ENCODE measurements around the gene ZFR.

DNA sequence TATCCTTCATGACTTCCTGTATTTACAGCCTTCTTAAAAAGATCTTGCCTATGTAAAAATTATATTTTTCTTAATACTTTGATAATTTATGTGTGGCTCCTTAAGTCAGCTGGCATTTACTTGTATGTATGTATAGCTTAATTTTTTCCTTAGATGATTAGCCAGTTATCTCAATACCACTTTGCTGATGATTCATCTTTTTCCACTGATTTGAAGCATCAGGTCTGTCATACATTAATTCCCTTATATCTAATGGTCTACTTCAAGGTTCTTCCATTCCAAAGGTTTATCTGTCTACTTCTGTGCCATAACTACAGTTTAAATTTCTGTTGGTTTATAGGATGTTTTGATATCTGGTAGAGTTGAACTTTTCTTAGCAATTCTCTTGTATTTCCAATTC, 86.9 kb downstream of the ZFR start:
- TF ChIP-seq, protein P1, sequence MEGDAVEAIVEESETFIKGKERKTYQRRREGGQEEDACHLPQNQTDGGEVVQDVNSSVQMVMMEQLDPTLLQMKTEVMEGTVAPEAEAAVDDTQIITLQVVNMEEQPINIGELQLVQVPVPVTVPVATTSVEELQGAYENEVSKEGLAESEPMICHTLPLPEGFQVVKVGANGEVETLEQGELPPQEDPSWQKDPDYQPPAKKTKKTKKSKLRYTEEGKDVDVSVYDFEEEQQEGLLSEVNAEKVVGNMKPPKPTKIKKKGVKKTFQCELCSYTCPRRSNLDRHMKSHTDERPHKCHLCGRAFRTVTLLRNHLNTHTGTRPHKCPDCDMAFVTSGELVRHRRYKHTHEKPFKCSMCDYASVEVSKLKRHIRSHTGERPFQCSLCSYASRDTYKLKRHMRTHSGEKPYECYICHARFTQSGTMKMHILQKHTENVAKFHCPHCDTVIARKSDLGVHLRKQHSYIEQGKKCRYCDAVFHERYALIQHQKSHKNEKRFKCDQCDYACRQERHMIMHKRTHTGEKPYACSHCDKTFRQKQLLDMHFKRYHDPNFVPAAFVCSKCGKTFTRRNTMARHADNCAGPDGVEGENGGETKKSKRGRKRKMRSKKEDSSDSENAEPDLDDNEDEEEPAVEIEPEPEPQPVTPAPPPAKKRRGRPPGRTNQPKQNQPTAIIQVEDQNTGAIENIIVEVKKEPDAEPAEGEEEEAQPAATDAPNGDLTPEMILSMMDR (IDR thresholded peaks at IDR 0.05), result no peak
- no peak for TF ChIP-seq POLR2A (IDR thresholded peaks at IDR 0.05)
- no peak for TF ChIP-seq POLR2AphosphoS5 (IDR thresholded peaks at IDR 0.05)
- TF ChIP-seq EP300 (IDR thresholded peaks at IDR 0.05), result no peak

Measured in stomach (tissue), 4 donors.